Stimulated activated CD8-positive, alpha-beta memory T cell treated with anti-CD3 and anti-CD28 coated beads, Interleukin-4, amount 100 ng/mL, for 1 hour (primary cell): Measurements from ENCODE around the gene IL17RD.

ENCODE experiments used
- DNase-seq, 2 donors: peaks; one replicate each; pipeline ENCODE4 v3.0.0-alpha.2; 2020; ENCODE audit warnings: low read depth in 2 of 2, low spot score in 1 of 2

The IL17RD gene

DNA sequence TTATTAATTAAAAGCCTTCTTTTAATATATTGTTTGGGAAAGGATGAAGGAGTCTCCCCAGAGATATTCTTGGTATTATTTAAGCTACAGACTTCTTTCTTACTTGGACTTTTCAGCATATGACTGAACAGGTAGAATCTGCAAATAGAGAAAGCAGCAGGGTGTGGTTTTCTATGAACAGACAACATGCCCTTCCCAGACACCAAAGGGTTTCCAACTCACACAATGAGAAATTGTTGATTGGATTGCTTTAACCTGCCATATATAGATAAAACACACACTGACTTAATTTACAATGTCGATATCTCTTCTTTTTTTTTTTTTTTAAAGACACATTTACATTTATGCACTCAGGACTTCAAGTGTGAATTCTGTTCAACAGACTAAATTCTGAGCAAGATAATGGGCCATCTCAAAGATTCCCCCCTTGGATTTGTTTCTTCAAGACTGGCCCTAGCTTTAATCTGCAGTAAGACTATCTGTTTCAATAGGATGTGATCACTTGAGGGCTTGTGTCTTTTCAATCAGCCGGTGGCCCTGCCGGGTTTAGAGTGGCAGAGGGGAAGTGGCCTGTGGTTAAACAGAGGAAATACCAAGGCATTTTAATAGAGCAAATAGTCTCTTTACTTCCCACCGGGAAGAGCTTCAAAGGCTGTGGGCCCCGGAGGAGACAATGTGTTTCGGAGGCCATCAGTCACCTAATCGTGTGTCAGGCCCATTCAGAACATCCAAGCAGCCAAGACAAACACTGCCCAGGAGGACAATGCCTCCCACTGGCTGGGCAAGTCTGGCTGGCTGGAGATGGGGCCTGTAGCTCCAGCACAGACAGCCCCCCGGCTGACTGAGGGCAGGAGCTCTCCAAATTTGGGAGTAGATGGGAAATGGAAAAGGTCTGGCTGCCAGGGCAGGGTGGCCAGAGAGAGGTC lies 6.1 kb downstream of the IL17RD start:
- DNase-seq = no peak

DNA sequence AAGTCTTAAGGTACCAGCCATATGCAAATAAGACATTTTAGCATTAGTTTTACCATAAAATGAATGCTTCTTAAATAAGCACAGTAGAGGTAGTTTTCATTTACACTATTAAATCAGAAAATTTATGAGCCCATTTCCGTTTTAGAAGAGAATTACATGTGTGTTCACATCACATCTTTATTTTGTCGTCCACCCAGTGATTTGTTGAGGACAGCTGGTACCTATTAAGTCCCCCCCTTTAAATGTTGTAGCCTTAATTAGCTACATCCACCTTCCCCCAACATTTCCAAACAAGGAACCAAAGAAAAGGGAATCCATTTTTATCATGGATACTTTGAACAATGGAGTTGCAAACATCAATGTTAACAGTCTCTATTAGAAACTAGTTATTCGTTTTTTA lies 6.8 kb downstream of the IL17RD start:
- DNase-seq = no peak

DNA sequence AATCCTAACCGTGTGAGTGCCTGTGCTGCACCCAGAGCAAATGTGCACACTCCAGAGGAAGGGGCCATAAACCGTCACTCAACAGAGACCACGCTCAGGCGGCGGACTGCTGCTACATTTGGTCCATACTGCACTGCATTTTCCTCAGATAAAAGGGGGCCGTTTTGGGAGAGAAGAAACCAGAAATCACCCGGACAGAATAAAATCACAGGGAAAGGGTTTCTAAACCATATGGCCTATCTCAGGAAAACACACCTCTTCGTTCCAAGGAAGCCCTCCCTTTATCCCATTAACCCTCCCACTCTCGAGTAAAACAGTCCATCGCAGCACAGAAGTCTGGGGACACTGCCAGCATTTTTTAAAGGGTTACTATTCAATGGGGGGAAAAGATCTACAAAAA lies 7.6 kb downstream of the IL17RD start:
- no peak for DNase-seq

DNA sequence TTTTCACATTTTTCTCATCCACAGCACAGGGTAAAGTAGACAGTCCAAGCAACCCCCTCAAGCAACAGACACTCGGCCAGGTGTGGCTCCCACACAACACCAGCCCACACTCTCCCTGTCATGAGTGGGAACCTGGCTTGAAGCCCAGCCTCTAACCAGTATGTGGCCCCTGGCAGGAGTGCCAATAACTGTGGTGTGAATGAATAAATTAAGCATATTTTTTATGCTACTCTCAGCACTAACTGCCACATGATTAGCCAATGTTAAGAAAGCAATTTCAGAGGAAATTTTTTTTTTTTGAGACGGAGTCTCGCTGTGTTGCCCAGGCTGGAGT lies 9.9 kb downstream of the IL17RD start:
- DNase-seq = no peak

DNA sequence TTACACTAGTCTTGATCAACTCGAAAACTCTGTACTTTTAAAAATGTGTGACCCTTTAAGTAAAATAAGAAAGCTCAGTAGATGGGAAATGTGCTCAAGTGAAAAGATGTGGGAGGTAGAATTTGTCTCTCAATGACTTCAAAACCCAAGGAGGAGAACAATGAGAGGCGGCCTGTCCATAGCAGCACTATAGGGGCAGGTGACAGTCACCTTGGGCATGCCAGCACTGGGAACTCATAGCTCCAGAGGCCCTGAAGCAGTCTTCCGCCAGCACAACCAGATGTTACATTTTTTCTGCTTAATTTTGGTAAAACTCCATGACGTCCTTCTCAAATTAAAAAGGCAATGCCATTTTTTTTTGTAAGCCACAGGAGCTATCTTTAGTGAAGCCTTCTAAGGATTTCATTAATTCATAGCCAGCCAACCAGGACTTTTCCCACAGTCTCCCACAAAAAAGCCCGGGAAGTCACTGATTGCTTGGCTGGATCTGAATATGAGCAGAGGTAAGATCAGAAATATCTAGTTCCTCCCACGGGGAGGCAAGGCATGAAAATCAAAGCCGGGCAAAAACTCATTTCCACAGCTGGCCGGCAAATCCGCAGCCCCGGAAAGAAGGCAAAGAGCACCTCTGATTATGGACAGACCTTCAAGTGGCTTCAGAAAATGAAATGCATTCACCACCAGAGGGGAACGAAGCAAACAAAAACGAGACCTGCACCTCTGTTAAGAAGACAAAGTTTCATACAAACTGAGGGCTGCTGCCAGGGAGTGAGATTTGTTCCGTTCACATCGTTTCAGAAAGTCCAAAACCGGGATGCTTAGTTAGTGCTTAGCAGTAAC lies 10.5 kb downstream of the IL17RD start:
- DNase-seq = no peak

DNA sequence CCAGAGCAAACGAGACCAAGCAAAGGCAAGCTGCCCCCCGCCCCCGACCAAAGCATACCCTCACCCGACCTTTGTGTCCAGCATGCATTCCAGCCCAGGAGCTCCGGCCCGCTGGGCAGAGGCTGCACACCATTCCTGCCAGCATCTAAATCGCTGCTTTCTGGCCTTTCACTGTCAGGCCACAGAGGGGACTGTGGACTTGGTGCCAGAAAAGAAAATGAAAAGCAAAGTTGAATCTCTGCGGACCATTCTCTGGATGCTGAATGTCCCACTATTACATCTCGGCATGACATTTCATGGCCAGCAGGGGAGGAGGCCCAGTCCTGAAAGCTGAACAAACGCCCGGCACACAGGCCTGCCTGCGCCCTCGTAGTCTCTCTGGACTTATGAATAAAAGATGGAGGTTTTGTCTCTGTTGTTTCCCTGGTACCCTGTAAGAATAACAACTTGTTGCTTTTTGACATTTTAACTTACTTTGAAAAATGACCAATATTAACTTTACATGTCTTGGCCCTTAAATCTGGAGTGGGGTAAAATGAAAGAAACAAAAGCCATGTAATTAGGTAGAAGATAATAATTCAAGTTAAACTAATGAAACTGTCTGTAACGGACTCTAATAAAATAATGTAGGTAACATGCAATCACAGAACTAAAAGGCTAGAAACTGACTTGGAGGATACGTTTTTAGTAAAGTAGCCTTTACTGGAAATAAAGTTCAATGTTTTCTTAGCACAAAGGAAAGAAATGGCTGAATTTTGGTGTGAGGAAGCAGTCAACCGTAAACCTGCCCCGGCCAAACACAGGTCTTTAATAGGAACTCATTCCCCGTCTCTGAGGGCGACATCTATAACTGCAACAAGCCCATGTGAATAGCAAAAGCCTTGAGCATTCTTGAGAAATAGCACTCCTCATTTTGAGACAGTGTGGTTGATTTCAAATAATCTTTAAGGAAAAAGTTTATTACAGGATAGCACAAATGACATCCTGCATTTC lies 12.7 kb downstream of the IL17RD start:
- no peak for DNase-seq

DNA sequence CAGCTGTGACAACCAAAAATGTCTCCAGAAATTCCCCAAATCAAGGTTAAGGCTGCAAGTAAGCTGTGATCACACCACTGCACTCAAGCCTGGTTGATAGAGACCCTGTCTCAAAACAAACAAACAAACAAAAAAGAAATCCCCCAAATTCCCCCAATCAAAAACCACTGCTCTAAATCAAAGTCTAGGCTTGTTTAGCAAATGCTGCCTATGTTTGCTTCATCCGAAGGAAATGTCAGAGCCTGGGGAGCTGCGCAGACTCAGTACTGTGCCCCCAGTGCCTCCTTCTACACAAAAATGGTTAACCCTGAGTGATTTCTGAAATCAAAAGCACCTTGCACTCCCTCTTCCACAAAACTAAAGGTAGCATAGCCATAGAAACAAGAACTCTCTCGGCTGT lies 13.4 kb downstream of the IL17RD start:
- DNase-seq = no peak

DNA sequence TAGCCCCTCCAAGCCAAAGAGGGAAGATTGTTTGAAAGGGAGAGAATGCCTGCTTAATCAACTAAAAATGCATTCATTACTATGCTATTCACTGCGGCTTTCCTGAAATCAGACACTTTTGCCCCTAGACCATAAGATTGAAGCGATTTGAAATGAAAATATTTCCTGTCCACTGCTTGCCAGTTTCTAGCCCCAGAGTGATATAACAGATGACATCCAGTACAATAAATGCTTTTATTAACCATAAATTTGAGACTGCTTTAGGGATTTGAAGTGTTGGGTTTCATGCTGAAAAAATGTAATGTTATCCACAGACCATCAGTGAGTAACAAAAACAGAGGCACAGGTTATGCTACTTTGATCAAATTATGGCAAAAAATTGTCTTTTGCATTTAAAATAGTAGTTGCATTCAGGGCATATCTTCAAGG lies 14.1 kb downstream of the IL17RD start:
- DNase-seq = no peak

DNA sequence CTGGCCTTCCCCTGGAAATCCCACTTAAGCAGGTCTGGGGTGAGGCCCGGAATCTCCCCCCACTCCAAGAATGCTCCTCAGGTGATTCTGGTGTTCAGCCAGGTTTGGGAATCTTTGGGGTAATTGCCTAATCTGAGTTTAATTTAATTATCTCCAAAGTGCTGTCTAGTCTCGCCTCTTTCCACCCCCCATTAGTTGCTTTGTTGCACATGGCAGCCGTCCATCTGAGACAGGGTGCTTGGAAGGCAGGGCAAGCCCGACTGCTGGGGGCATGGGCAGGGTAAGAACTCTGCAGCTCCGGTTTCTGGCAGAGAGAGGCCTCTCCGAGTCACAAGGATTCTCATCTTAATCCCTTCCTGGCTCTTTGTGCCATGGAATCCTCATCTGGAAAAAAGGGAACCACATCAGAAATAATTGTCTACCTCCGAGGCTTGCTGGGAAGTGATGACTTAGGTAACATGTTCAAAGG lies 15.0 kb downstream of the IL17RD start:
- no peak for DNase-seq

DNA sequence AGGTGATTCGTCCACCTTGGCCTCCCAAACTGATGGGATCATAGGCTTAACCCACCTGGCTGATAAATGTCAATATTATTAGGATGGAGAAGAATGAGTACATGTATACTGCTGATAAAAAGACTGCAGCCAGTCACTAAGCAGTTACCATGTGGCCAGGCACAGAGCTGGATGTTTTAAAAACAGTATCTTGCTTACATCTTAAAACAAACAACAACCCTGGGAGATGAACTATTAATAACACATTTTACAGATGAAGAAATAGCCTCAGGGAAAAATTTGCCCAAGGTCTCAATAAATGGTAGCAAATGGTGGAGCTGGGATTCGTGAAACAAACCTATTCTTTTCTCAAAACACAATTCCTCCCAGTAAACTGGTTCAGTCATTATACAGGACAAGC lies 18.1 kb downstream of the IL17RD start:
- no peak for DNase-seq

DNA sequence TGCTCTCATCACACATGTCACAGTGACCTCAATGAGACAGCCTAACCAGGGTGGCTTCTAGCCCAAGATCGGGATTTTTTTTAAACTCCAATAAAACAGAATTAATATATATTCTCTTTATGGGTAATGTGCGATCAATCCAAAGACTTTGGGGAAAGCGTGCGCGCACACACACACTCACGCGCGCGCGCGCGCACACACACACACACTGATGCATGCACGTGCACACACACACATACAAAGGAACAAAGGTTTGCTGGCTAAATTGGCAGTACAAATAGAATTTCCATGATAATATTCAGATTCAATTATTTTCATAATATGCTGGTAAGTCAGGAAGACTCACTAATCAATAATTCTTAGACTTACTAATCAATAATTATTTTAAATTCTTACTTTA lies 19.3 kb downstream of the IL17RD start:
- DNase-seq = no peak

DNA sequence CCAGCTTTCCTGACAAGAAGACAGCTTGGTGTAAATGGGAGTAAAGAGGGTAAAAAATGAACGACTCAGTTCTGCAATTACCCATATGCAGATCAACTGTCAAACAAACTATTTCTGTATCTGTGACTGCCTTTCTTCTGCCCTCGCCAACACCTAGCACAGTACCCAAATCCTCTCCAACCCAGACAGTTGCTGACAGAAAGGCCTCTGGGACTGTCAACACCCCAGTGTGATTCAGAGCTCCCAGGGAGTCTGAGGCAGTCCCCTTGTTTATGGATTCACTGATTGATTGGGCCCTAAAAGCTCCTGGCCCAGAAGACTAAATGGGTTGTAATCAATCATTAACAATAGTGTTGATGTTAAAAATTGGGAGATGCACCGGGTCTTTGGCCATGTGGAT lies 20.2 kb downstream of the IL17RD start:
- no peak for DNase-seq

DNA sequence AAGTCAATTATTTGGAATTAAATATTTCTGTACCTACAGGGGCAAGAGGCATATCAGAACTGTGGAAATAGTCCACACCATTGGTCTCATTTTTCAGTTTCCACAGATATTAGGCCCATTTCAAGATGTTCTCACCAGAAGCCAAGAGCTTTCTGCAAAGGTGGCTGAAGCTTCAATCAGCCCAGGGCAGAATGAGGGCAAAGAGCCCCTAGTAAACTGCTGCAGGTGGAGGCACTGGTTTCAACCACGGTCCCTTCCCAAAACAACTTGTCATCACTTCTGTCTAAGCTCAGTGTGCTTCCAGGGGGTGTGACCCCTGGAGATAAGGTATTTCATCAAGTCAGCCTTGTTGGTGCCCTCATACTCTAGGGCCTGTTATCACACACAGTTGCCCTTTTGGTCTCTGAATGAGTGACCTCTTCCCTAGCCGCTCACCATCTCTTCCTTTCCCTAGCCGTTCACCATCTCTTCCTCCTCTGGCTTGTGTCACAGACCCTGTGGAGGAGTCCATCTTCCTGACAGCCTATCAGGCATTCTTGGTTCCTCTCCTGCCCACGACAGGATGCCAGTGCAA lies 21.2 kb downstream of the IL17RD start:
- no peak for DNase-seq

DNA sequence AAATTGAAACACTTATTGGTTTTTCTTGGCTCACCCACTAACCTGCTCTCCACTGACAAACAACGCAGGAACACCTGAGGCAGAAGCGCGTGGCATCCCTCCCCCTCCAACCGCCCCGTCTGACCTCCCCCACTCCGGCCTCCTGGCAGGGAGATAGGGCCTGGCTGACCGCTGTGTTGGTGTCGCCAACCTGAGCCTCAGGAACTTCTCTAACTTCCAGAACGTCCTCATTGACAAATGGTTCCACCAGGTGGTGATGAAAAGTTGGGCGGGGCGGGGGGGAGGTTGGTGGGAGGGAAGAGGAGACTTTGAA lies 22.8 kb downstream of the IL17RD start:
- DNase-seq = no peak

DNA sequence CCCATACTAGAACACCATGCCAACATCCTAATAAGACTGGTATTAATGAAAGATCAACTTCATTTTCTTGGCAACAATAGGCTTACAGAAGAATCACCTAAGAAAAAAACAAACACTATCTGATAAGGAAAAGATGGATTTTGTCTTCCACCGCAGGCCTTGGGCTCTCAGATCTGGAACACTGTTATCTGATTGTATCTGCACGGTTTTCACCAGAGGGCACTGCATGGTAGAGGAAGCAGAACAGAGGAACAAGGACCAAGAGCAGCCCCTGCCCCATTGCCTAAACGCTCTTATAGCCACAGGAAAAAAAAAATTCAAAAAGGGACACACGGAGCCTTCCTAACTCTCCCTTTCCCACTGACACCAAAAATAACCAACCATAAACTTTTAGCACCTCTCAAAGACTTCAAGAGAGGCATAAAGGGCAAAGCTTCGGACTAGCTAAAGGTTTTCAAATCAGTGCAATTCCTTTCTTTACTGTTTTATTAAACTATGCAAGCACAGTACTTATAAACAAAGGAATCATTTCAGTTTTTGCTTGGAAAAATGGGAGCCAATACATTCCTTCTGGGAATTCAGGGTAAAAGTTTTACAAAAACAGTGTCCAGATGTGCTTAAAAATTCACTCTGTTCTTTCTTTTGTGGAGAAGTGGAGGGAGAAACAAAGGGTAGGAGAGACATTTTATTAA lies 23.3 kb downstream of the IL17RD start:
- no peak for DNase-seq

DNA sequence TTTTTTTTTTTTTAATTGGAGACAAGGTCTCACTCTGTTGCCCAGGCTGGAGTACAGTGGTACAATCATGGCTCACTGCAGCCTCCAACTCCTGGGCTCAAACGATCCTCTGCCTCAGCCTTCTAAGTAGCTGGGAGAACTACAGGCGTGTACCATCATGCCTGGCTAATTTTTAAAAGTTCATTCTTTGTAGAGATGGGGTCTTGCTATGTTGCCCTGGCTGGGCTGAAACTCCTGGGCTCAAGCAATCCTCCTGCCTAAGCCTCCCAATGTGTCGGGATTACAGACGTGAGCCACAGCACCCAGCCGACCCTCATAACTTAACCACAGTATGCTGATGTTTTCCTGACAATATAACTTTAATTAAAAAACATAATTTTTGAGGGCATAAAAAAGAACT lies 24.3 kb downstream of the IL17RD start:
- DNase-seq = no peak

DNA sequence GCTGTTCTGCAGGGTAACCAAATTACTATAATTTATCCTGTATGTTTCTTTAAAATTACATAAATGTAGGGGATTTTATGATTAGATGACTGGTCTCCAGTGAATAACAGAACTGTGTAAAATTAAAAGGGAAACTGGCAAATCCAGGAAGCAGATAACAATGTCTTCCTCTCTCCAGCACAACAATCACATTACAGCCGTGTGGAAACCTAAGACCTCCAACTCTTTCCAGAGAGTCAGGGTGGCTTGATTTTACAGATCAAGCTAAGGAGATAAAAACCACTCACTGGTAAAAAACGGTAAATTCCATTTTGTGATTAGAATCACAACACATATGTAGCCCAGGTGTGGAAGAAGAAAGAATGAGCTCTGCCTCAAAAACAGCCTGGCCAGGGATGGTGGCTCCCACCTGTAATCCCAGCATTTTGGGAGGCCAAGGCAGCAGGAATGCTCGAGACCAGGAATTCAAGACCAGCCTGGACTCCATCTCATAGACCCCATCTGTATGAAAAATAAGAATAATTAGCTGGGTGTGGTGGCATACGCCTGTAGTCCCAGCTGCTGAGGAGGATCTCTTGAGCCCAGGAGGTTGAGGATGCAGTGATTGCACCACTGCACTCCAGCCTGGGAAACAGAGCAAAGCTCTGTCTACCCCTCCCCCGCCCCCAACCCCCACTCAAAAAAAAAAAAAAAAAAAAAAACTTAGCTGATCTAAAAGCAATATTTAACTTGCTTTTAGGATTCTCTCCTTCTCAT lies 29.0 kb downstream of the IL17RD start:
- DNase-seq = no peak

DNA sequence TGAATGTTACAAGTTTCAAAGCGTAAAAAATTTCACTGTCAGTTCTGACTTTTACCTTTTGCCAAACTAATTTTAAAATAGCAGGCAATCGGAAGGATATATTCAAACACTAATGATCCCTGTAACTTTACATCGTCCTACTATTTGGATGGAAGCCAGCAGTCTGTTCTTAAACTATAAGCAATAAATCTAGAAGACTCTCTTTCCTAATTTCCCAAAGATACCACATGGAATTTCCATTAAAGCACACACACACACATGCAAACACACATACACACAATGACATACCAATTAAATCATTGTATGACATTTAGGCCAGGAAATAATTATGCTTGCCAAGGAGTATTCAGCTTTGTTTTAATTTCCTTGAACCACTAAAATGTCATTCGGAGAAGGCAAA lies 32.0 kb downstream of the IL17RD start:
- no peak for DNase-seq

DNA sequence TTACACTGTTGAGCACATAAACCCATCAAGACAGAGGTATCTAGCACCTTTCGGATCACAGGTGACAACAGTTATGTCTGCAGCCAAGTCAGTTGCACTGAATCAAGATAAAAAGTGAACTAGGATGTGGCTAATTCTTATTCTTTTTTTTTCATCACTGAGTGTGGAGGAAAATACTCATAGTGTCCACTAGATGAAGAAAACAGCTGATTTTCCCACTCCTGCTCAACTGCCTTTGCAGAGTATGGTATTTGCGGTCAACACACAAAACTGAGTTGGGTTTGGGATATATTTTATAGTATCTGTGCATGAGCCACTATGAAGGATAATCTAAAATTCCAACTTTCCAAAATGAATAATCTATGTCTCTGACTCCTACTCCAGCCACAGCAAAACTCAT lies 32.5 kb downstream of the IL17RD start:
- DNase-seq = no peak

DNA sequence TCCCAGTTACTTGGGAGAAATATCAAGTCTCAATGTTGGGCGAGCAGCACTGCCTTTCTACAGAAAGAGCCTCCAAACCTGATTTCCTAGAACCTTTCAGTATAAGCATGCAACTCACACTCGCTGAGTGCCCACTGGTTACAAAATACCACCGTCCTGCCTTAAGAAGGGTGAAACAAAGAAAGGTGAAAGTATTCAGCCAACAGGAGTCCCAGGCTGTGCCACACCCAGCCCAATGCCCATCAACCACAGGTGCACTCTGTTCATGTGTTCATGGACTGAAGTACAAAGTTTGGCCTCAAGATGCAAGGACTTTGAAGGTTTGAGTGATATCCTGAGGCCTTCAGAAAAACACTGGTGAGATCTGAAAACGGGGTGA lies 34.0 kb downstream of the IL17RD start:
- DNase-seq = no peak
